HG03378 (cell line): ENCODE data around the gene SORBS2.
"Not testable (repeated sequence)": the region's sequence is repeated elsewhere in the genome, so short reads cannot be mapped to it uniquely, and the experiment has no call there.

Experiments used
- ATAC-seq: cut with Tn5 transposase; IDR thresholded peaks from one replicate; pipeline ENCODE4 v1.9.1; 2021; ENCODE audit warnings: mild to moderate bottlenecking, moderate library complexity; ENCODE audit not compliant: unreplicated experiment

SORBS2 gene

GRCh38 chr4:185567381-185568376 is 244.3 kb downstream of the SORBS2 start:
- ATAC-seq, result no peak

- ATAC-seq, result no peak
These were observed 245.0 kb downstream of the SORBS2 start for GRCh38 chr4:185566972-185567371.

GRCh38 chr4:185566425-185566824 is 245.6 kb downstream of the SORBS2 start:
- no peak for ATAC-seq

- ATAC-seq, result no peak
These were observed 246.3 kb downstream of the SORBS2 start for GRCh38 chr4:185565696-185566095.

DNA sequence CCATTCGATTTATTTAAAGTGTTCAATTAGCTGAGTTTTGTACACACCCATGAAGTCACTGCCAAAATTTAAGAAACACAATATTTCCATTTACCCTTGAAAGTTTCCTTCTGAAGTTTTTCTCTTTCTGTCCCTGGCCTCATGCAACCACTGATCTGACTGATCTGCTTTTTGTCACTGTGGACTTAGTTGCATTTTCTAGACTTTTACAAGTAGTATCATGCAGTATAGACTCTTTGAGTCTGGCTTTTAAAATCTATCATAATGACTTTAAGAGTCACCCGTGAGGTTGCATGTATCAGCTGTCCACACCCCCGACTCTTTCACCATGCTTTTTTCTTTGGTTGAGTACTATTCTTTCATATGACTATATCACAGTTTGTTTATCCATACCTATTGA is 247.6 kb downstream of the SORBS2 start:
- no peak for ATAC-seq

- ATAC-seq, result no peak
These were observed 249.5 kb downstream of the SORBS2 start for GRCh38 chr4:185562531-185562930.

- ATAC-seq, result no peak
These were observed 251.7 kb downstream of the SORBS2 start for GRCh38 chr4:185560316-185560715.

GRCh38 chr4:185559915-185560281 is 252.1 kb downstream of the SORBS2 start:
- ATAC-seq, result no peak

- ATAC-seq, result not testable (repeated sequence)
These were observed 252.6 kb downstream of the SORBS2 start for GRCh38 chr4:185559251-185559914.

- no peak for ATAC-seq
These were observed 257.4 kb downstream of the SORBS2 start for GRCh38 chr4:185554365-185555126.

GRCh38 chr4:185552254-185552653 is 259.7 kb downstream of the SORBS2 start:
- ATAC-seq, result no peak

DNA sequence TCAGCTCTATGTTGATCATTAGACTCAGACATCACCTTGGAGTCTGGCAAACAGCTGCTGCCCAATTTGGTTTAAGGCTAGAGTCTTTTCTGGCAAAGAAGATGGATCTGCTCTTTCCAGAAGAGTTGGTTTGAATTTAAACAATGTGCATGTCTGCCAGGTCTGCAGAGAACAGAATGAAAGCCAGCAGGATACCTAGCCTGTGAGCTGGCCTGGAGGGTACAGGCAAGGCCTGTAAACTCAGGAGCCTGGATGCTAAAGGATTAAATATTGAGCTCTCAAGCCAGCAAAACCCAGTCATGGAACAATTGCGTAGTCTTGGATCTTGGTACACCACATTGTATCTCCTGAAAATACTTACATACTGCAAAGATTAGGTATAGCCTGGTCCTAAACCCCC is 261.1 kb downstream of the SORBS2 start:
- ATAC-seq, result no peak

DNA sequence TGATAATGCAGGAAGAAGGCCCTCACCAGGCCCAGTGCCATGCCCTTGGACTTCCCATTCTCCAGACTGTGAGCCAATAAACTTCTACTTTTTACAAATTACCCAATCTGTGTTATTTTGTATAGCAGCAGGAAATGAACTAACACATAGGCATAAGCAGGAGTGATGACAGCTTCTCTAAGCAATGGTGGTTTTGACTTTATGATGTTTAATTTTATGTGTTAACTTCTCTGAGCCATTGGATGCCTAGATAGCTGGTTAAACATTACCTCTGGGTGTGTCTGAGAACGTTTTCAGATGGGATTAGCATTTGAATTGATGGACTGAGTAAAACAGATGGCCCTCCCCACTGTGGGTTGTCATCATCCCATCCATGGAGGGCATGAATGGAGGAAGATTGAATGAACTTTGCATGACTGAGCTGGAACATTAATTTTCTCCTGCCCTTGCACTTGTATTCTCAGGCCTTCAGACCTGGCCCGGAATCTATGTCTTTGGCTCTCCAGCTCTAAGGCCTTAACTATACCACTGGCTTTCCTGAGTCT is 262.8 kb downstream of the SORBS2 start:
- no peak for ATAC-seq

- no peak for ATAC-seq
These were observed 263.4 kb downstream of the SORBS2 start for GRCh38 chr4:185548587-185548986.

- ATAC-seq, result no peak
These were observed 265.7 kb downstream of the SORBS2 start for GRCh38 chr4:185546335-185546734.

DNA sequence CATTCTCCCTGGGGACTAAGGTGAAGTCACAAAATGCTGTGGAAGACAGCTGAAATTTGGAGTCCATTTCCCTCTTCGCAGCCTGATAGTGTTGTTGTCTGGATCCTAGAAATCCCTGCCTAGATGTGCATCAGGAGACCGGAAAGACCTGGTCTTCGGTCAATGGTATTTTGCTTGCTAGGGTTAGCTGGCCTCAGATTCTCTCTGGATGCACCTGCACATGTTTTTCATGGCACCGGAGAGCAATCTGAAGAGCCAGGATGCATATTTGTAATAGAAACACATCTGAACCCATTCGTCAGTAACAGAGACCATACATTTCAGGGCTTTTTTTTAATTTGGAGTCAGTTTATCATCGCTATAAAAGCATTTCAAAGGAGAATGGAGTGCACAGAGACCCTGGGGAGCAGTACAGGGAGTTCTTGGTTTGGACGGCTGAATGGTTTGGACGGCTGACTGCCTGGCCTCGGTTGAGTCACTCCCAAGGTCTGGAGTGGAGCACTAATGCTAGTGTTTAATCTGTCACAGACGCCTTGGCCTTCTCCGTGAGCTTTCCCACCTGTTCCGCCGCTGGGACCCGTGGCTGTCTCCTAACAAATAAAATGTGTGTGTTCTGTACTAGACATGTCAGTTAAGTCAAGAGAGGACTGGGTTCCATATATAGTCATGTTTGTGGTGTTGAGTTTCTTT is 269.2 kb downstream of the SORBS2 start:
- no peak for ATAC-seq

GRCh38 chr4:185541251-185541727 is 270.7 kb downstream of the SORBS2 start:
- no peak for ATAC-seq

- ATAC-seq, result no peak
These were observed 271.4 kb downstream of the SORBS2 start for GRCh38 chr4:185540487-185541120.

DNA sequence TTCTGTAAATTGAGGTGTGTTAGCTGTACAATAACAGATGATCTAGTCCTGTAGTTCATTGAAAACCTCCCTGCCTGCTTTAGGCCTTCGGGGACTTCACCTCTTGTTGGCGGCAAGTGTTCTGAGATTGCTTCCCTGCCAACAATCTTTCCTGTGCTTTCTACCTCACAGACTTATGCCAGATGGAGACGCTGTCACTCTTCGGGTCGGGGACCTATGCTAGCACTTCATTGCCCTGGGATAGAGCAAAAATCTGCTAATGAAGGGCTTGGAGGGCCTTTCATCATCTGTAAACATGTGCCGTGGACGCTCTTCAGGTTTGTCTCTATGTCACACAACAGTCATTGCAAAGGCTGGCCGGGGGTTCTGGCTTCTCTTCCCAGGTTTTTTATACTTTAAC is 272.0 kb downstream of the SORBS2 start:
- no peak for ATAC-seq

DNA sequence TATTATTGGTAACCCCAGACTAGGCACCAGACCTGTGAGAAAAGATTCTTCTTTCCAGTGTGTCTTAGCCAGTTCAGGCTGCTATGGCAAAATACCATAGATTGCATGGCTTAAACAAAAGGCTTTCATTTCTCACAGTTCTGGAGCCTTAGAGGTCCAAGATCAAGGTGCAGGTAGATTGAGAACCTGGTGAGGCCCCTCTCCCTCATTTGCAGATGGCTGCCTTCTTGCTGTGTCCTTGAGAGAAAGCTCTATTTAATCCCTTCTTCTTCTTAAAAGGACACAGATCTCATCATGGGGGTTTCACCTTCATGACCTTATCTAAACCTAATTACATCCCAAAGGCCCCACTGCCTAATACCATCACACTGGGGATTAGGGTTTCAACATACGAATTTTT is 273.2 kb downstream of the SORBS2 start:
- no peak for ATAC-seq
